HG03280 (cell line): ENCODE measurements around the gene MOXD1.

ENCODE experiments used
- ATAC-seq: cut with Tn5 transposase; IDR thresholded peaks from one replicate; pipeline ENCODE4 v1.9.1; 2021; ENCODE audit warnings: mild to moderate bottlenecking, moderate library complexity; ENCODE audit not compliant: unreplicated experiment

Gene MOXD1

GRCh38 chr6:132400555-132400882 lies 756 bp downstream of the MOXD1 start:
- ATAC-seq: no peak

- ATAC-seq: no peak
Observed at GRCh38 chr6:132399376-132400074, 1.8 kb downstream of the MOXD1 start.

GRCh38 chr6:132395015-132395597 lies 6.2 kb downstream of the MOXD1 start:
- ATAC-seq: no peak

DNA sequence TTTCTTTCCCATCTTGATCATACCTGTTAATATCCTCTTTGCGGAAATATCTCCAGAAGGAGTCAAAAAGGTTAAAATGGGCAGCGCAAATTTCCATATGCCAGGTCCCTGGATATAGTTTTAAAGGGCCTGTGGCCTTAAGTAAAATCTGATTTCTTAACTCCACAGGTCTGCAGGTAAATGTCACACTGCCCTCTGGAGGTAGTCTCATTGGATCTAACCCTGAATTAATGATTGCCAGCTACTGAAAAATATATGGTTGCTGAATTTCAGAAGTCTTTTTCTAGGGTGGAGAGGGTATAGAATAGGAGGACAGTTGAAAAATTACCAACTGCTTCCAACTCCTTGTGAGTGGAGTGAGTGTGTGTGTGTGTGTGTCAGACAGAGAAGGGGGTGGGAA lies 8.5 kb downstream of the MOXD1 start:
- no peak for ATAC-seq

DNA sequence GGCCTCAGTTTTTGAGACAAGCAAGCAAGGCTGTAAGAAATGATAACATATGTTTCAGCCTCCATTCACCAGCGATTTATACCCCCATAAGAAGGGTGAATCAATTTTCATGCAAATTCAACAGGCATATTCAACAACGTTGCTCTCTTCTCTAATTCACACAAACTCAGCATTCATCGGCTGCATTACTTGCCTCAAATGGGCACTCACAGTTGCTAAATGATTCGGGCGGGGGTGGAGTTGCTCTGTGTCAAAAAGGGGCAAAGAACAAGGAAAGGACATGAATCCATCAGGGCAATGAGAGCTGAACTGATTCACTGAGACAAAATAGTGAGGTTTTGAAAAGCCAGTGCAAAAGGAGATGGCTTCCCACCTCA lies 9.0 kb downstream of the MOXD1 start:
- ATAC-seq: no peak

DNA sequence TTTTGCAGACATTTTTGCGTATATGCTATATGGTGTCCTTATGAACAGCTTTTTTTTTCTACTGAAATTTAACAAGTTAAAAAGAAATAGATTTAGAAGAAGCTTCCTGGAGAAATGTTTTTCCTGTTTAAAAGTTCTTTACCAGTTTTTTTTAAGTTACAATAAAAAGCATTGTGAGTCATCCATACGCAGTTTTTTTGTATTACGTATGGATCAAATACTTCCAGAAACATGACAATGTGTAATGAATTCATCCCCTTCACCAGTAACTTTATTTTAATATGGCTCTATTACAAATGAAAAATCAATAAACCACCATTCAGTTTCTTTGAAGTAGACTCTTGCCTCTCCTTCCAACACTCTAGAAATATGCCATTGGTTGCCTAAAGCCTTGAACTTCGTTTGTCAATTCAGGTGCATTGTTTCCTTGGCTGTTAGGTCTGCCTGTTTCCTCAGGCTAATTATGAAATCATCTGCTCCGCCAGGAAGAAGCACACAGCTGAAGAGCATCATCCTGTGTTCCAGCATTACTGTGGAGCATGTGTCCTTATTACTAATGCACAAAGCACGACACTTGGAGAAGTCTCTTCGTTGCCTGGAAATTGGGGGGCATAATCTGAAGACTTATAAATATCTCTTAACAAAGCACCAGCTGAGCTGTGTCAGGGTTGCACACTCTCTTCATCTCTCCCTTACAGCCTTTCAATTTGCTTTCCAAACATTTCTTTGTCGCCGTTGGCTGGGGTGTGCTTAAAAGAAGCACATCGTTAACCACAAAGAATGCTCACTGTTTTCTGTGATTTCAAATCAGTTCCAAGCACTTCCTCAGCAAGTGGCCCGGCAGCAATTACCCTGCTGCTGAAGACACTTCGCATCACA lies 9.6 kb downstream of the MOXD1 start:
- ATAC-seq: no peak

DNA sequence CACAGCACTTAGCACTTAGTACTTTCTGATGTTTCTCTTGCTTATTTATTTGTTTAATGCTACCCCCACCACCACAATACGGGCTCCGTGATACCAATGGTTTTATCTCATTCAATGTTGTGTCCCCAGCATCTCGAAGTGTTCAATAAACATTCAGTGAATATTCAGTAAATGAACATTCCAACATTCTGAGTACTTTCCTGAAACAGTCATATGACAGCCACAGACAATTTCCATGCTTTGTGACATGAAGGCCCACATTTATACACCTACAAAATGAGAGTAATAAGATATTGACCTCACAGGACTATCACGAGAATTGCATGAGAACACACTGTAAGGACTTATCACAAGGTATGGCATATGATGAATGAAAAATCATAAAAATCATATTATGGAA lies 10.8 kb downstream of the MOXD1 start:
- ATAC-seq: no peak

GRCh38 chr6:132390017-132390416 lies 11.3 kb downstream of the MOXD1 start:
- ATAC-seq: no peak

- ATAC-seq: no peak
Observed at GRCh38 chr6:132388291-132388690, 13.0 kb downstream of the MOXD1 start.

DNA sequence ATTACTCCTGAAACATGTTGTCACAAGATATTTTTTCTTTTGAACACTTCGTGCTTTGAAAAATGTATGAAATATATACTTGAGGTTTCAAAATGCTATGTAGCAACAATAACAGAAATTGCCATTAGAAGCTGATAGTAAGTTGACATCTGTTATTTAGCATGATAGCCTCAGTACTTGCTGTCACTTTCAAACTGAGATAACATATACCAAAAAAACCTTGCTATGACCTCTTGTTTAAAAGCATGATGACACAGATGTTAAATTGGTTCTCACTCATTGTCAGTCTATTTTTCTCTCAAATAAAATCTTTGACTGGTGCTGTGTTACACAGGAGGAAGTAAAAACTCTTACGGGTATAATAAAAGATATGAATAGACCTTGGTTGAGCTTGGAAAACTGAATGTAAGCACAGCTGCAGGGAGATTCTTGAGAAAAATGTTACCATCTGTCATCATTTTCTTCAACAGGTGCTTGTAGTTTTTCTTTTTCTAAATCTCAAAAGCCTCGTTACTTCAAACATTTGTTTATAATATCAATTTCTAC lies 18.6 kb downstream of the MOXD1 start:
- no peak for ATAC-seq

DNA sequence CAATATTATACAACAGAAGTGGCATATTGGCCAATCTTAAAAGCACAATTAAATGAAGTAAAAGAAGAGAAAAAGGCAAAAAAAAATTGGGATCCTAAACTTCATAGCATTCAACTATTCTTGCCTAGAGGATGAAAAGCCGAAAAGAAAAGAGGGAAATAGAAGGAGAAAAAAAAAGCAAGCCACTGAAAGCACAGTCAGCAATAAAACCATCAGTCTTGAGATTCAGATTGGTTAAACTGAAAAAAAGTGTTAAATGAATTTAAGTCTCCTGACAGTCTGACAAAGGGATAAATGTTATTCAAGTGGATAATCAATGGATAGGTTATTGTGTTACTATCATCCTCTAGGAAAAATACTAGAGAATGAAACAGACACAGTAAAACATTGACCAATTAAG lies 19.9 kb downstream of the MOXD1 start:
- ATAC-seq: no peak

- no peak for ATAC-seq
Observed at GRCh38 chr6:132380358-132381029, 20.8 kb downstream of the MOXD1 start.

DNA sequence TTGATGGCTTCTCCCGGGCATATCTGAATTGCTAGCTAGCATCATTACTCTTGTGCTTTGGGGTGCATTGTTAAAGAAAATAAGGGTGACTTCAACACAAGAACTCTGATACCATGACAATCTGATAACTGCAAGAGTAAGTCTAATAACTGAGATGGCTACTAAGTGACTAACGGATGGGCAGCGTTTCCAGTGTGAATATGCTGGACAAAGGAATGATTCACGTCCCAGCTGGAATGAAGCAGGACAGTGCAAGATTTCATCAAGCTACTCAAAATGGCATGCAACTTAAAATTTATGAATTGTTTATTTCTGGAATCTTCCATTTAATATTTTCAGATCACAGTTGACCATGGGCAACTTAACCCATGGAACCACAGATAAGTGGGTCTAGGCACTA lies 31.7 kb downstream of the MOXD1 start:
- ATAC-seq: no peak

GRCh38 chr6:132368916-132369481 lies 32.3 kb downstream of the MOXD1 start:
- ATAC-seq: no peak

- ATAC-seq: peak; percentile 94
Observed at GRCh38 chr6:132365281-132365907, 35.9 kb downstream of the MOXD1 start.

DNA sequence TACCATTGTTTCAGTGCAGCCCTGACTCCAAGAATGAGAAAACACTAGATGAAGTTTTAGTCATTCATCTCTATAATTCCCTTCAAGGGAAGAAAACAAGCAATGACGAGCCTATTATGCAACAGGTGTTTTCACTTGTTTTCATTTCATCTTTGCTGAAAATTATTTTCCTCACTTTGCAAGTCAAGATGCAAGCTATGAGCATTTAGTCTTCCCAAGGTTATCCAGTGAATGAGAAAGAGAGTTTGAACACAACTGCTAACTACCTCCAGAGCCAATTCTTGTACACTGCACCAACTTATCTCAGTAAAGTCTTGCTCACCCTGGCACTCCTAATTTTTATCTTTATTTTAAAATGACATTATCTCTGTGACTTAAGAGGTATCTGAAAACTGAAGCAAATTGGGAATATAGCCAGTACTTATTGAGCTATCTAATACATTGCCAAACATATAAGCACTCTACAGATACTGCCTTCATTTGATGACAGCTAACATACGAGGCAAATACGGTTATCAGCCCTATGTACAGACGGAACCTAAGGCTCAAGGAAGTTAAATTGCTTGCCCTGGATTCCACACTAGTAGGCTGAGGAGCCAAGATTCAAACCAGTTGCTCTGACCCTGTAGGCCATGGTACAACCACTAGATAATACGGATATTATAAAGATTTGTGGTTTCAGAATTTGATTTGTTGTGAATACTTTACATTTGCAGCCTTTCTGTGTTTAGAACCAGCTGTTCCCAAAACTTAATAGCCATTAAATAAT lies 36.8 kb downstream of the MOXD1 start:
- ATAC-seq: no peak

DNA sequence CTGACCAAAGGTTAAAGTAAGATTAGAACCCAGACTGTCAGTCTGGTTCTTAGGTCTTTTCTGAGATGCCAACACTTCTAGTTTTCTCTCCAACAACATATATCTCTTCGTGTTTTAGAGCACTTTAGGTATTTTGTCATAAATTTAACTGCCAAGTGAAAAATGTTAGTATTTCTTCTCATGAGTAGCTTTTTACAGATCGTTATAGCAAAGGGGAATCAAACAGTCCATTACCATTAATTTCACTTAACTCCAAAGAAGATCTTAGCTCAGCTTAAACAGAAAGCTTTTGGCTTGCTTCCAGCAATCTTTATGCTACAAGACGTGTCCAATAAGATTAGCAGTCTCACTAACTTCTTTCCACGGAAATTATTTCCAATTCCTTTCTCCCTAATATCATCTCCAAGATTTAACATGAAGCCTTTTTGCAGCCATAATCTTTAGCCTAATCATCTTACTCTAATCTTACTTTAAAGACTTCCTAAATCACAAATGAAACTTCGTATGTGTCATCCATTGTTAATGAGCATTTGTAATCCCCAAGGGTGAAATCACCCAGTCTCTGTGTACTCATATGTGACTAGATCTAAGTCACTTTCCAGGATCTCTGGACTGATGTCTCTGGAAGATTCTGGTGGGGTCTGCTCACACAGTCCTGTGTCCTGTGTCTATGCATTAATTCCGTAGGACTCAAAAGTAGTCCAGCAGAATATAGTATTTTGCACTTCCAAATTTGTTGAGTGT lies 38.7 kb downstream of the MOXD1 start:
- ATAC-seq: no peak

DNA sequence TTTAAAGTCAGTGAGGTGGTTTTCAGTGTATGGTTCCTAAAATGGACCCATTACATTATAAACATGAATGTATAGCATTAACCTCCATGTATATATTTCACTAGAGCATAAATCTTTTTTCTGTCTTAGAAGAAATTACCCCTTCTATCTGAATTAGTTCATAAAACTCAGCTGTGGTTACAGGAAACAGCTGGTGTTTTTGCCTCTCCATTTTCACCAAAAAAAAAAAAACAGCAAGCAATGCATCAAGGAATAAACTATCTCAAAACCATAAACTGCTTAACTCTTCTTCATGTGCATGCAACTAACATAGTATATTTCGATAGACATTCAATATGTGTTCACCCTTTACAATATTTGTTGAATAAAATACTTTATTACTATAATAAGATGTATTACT lies 40.2 kb downstream of the MOXD1 start:
- no peak for ATAC-seq

DNA sequence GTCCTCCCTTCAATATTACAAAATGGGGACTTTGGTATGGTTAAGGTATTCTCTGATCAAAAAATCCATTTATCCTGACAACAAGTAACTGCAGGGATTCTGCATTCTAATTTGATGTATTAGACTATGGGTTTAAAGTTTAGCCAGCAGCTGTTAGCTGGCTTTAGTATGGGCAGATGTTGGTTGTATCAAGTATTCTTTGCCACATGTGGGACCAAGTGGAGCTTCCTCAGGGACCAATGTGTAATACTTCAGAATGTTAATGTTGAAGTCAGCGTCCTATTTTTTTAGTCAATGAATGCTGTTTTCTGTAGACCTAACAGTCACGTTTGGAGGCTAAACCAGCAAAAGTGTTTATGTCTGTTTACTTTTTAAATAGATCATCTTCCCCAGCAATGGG lies 41.4 kb downstream of the MOXD1 start:
- ATAC-seq: no peak
